Midbrain (tissue), 1 donor: ENCODE data around the gene MMP24OS.

Experiments used
- DNase-seq: peaks from one replicate; lab custom pipeline; 2025; lab: John Stamatoyannopoulos, UW

Gene MMP24OS

GRCh38 chr20:35291654-35292503 lies 14.0 kb upstream of the MMP24OS start, which contains the start of gene FAM83C:
Gene FAM83C, minus strand, starts transcription at chr20:35292425. Its CDS starts 121 bp downstream, at chr20:35292304.
- no peak for DNase-seq

DNA sequence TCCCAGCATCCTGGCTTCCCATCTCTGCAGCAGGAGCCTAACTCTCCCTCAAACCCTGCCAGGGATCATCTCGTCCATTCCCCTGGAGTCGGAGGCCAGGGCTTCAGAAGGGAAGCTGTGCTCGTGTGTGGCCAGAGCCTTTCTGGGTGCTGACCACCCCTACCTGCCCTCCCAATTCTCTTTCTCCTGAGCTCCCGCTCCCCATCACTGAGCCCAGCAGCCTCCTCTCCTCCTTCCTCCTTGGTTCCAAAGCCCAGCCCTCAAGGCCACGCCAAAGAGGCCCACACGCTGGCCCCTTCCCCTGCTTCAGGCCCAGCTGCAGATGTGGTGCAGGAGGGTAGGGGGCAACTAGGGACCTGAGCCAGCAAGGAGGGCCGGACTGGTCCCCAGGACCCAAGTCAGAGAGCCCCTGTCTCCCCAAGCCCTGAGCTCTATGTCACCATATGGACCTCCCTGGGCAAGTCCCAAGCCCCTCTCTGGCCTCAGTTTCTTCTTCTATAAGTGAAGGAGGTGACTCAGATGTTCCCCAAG lies 13.0 kb upstream of the MMP24OS start:
- no peak for DNase-seq

GRCh38 chr20:35290186-35290886 lies 12.4 kb upstream of the MMP24OS start:
- no peak for DNase-seq

- no peak for DNase-seq
Measured at GRCh38 chr20:35288325-35289060, 10.6 kb upstream of the MMP24OS start.

DNA sequence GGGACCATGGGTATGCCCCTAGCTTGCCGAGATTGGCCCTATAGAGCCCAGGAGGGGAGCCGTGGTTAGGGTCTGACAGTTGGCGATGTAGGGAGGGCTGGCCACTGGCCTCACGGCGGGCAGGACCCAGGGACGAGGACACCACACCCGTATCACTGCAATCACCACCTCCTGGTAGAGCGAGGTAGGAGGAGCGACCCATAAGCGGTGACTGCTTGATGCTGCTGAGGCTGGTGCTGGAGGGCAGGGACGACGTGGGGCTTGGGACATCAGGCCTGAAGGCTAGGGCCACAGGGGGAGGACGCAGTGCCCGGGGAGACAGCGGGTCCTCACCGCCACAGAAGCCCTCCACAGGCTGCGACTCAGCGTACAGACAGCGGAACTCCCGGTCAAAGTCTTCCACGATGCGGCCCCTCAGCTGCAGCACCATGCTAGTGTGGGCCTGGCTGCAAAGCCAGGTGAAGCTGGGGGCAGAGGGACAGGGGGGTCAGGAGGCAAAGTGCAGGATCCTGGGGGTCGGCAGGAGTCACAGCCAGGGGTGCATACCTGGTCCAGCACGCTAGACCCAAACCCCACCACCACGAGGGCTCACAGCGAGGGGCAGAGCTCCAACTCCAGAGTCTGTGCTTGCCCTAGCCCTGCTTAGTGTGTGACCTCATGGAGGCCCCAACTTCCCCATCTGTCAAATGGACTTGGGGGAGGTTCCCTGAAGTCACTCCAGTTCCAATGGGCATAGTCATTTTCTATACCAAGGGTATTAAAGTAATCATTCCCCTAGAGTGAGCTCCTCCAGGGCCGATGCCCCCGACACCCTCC lies 9.8 kb upstream of the MMP24OS start:
- DNase-seq = no peak

GRCh38 chr20:35286899-35287508 lies 9.1 kb upstream of the MMP24OS start:
- no peak for DNase-seq

DNA sequence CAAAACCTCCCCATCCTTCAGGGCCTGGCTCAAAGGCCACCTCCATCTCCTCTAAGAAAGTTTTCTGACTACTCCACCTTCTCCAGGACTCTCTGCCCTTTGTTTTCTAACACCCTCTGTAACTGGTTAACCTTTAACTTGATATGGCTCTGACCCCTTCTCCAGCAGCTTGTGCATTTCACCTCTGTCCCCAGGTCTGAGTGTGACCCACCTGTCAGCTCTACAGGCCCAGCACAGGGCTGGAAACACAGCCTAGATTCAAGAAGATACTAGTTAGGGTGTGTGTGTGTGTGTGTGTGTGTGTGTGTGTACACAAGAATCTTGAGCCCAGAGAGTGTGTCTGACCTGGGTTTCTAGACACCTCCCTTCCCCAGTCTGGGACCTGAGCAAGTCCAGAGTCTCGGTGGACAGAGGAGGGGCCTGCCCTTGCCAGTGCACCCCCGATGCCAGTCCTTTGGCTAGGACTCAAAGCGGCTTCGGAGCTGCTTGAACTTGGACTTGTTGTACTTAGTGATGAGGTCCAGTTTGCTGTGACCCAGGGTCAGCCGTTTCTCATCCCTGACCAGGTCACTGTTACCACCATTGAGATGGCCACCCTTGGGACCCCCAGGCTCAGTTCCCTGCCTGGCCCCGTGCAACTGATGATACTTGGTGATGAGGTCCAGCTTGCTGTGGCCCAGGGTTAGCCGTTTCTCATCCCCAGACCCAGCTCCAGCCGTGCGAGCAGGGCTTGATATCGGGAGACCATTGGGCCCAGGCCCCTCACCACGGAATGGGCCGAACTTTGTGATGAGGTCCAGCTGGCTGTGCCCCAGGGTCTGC lies 8.4 kb upstream of the MMP24OS start:
- DNase-seq = no peak

DNA sequence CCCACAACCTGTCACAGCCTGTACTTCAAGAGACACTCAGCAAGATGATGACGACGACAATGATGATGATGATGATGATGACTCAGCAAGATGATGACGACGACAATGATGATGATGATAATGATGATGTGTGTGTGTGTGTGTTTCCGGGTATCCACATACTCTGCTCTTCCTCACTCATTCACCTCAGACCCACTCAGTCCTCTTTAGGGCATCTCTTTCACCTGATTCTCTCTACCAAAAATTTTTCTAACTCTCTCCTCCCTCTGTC lies 7.8 kb upstream of the MMP24OS start:
- no peak for DNase-seq

DNA sequence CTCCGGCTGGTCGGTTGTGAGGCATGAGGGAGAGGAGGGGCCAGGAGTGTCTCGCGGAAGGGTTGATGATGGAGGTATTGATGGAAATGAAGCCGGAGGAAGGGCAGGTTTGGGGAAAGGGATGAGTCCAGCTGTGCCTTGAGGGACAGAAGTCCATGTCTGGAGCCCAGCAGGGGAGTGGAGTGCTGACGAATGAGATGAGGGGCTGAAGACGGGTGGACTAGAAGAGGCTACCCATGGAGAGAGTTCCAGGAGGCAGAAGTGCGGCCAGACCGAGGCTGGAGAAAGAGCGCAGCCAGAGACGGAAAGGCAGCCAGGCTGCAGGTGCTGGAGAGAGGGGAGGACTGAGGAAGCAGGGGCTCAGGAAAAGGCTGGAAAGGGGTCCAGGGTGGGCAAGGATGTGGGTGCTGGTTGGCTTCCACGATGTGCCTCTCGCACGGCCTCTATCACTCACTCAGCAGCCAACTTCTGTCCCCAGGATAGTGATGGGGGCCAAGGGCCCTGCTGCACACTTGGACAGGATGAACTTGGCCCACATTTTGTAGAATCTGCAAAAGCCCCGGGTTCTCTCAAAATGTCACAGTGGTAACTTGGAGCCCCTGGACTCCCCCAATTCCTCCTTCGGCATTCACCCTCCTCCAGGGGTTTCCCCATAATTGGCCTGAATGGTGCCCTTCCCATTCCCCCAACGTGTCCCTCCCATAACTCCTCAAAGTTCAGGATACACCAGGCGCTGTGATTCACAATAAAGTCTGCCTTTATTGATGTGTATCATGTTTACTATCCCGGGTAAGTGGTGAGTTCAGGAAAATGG lies 7.3 kb upstream of the MMP24OS start:
- DNase-seq = no peak

DNA sequence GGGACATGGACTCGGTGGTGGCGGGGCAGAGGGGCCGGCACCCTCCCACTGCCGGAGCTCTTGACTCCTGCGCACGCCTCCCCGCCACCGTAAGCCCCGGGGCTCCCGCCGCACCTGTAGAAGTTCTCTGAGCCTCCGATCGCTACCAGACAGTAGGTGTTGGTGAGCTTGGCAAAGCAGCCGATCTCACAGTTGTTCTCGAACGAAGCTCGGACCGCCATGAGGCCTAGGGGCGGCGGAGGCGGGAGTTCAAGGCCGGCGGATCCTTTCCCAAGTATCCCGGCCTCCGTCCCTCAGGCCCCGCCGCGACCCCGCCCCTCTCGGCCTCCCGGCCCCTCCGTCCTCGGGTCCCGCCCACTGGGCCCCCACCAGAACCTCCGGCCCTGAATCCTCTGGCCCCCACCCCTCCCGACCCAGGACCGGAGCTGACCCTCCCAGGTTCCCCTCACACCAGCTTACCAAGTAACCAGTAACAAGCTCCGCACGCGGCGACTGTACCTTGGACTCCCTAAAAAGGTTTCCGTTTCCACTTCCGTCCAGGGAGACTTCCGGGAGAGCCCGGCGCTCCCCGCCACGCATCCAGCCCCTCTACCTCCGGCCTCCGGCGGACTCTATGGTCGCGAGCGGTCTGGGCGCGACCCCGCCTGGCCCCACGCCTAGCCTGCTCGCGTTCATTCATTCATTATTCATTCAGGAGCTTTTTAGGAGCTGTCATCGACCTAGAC lies 6.5 kb upstream of the MMP24OS start, which contains the start of gene EIF6:
EIF6 (minus strand) TSS at position 506 of the 725 bp plus-strand sequence; CDS start at position 221, 285 bp downstream.
- peak; percentile 69 for DNase-seq

DNA sequence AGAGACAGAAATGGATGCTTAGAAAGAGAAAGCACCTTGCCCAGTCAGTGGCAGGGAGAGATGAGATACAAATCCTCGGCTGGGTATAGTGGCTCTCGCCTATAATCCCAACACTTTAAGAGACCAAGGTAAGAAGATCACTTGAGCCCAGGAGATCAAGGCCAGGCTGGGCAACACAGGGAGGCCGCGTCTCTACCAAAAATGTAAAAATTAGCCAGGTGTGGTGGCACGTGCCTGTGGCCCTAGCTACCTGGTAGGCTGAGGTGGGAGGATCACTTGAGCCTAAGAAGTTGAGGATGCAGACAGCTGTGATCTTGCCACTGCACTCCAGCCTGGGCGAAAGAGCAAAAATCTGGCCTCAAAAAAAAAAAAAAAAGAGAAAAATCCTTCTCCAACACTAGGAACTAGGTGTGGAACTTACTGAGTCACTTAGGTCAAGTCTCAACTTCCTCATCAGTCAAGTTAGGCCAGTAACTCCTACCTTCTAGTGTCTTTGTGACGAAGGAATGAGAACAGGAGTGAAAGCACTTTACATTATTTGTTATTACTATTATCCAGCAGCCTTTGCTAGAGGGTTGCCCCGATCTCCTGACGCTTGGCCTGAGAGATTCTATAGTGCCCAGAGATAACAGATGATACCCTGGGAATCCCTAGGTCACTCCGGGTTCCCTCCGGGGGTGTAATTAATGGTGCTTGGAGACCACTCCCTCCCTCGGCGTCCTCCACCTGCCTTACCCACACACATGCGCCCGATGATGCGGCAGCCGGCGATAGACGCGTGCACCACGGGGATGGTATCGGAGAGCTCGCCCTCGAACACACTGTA lies 5.7 kb upstream of the MMP24OS start:
- no peak for DNase-seq

- no peak for DNase-seq
Measured at GRCh38 chr20:35281506-35282101, 3.7 kb upstream of the MMP24OS start.

- no peak for DNase-seq
Measured at GRCh38 chr20:35280523-35280922, 2.6 kb upstream of the MMP24OS start.

DNA sequence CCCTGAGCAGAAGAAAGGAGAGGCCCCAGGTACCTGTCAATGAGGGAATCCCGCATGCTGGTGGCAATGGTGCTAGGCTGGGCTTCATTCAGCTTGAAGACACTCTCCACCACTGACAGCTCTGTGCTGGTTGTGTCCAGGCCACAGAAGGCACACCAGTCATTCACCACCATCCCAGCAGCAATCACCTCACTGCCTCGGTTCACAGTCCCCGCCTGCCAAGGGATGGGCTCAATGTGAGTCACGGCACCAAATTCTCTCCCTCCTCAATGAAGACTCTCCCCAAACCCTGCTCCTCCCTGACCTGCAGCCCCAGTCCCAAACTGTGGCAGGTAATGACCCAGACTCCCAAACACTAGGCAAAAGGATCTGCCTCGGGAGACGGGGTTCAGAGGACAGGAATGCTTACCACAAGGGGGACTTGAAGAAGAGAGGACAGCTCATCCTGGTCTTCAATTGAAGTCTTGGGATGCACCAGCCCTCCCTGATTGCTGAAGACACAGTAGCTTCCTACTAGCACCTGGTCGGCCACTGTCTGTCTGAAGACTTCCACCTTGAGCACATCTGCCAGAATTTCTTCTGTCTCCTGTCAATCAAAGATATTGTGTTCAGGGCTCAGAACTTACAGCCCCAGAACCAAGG lies 1.7 kb upstream of the MMP24OS start:
- no peak for DNase-seq

DNA sequence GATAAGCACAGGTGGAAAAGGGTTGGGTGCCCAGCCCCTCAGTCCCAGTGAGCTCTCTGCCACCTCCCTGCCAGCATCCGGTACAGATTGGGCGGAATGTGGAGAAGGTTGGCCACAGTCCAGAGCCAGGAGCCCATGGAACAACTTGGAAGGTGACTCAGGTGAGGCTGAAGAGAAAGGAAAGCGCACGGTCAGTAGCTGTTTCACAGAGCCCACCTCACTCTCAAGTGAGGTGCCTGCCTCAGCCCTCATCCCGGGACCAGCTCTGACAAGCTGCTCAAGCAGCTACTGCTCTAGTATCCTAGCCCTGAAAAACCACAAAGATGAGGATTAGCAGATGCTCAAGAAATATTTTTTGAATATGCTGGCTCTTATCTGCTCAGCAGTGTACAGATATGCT lies 1.1 kb upstream of the MMP24OS start:
- no peak for DNase-seq

- no peak for DNase-seq
Measured at GRCh38 chr20:35277127-35277526, 795 bp downstream of the MMP24OS start.

DNA sequence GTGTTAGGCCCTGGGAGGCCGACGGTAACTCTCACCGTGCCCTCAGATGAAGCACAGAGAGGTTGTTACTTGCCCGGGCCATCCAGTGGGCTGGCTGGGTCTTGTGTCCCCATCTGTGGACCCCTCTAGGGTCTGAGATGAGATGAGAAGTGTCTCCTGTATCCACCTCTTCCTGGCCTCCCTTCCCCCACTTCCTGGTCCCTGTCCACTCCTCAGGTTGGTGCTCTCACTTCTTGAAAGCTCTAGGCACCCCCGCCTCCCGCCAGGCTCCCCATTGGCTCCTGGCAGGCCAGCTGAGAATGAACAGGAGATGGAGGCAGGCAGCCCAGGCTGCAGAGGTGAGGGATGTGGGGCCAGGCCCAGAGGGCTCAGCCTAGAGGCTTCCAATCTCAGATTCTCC lies 1.5 kb downstream of the MMP24OS start:
- no peak for DNase-seq
